GM19468 (cell line): ENCODE data around the gene TBPL2.
"Not testable (repeated sequence)": the region's sequence is repeated elsewhere in the genome, so short reads cannot be mapped to it uniquely, and the experiment has no call there.

Experiments used
- ATAC-seq: cut with Tn5 transposase; IDR thresholded peaks from one replicate; pipeline ENCODE4 v1.9.1; 2021; ENCODE audit warnings: mild to moderate bottlenecking, moderate library complexity, moderate number of reproducible peaks; ENCODE audit not compliant: unreplicated experiment; ENCODE audit errors: extremely low read depth

TBPL2 gene

DNA sequence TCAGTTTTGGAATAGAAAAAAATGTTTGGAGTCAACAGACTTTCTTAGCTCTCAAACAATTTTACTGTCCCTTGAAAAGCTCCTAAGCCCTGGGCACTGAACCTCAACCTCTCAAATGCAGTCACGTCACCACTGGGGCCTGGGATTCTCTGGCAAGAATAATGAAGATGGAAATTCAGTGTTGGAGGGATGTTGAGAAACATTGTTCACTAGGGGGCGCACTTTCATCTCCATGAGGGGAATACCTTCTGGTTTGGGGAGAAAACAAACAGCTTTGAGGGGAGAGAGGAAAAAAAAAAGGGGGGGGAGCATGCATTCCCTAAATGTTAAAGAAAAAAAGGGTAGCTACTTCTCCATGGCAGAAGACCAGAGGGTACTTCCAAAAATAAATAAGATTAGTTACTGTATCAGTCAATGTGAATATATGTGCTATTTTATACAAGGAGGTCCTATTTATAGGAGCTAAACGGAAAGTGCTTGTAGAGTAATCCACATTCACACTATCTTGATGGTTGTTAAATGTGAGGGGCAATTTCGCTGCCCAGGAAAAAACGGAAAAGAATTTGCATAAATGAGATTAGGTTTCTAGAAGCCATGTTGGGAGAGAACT, 5.8 kb upstream of the TBPL2 start:
- no peak for ATAC-seq

DNA sequence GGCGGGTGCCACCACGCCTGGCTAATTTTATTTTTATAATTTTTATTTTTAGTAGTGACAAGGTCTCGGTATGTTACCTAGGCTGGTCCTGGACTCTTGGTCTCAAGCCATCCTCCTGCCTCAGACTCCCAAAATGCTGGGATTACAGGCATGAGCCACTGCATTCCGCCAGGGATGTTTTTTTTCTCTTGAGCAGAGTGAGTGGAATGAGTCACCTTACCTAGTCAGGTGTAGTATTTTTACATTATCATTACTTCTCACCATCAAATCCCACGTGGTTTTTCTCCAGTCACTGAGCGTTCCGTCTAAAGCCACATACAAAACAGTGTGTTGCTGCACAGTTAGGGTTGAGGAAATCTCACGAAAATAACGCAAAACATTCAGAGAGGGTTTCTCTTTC, 870 bp upstream of the TBPL2 start:
- ATAC-seq: no peak

DNA sequence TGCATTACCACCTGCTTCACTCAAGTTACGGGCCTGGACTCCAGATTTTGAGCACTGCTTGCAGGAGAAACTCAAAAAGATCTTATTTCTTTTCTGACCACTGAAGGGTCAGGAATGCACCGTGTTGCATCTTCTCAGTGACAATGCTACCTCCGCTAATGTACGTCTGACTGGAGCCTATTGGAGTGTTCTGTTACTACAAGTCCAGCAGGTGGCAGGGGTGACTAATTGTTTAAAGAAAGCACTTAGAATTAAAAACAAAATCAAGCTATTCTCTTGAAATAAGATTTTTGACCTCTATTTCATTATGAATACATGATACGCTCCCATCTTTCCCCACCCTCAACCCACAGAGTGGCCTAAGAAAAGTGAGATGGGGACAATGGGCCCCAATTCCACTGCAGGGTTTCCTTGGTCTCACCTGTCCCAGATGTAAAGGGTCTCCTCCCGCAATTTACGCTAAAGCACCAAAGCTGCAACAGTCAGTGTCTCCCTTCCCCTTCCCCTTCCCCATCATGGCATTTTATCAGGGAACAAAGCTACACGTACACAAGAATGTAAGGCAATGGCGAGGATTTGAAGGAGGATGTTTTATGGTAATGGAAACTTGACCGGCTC, 2.2 kb downstream of the TBPL2 start:
- no peak for ATAC-seq

DNA sequence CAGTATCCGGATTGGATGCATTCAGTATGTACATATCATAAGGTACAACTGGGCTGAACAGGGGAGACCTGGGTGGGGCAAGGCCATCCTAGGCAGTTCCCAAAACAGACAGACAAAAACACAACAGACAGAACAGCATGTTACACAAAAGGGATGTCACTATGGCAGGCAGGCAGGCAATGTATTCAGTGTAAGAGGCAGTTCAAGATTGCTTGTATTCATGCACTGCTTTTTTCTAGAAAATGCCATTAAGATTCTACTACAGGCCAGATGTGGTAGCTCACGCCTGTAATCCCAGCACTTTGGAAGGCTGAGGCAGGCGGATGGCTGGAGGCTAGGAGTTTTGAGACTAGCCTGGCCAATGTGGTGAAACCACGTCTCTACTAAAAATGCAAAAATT, 3.5 kb downstream of the TBPL2 start:
- no peak for ATAC-seq

GRCh38 chr14:55436519-55436918, 3.9 kb downstream of the TBPL2 start:
- ATAC-seq: no peak

DNA sequence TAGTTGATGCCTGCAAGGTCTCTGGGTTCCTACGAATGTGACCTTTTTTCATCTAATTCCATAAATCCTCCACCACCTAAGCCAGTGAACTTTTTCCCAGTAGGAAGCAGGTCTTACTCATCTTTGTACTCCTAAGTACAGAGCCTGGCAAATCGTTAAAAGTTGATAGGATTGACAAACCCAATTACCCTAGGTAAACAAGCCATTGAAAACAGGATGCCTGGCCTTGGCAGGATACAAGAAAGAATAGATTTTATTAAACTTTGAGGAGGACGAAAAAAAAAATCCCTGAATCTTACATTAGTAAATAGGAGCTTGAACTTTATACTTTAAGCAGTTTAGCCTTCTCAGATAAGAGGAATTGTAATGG, 5.6 kb downstream of the TBPL2 start:
- no peak for ATAC-seq

DNA sequence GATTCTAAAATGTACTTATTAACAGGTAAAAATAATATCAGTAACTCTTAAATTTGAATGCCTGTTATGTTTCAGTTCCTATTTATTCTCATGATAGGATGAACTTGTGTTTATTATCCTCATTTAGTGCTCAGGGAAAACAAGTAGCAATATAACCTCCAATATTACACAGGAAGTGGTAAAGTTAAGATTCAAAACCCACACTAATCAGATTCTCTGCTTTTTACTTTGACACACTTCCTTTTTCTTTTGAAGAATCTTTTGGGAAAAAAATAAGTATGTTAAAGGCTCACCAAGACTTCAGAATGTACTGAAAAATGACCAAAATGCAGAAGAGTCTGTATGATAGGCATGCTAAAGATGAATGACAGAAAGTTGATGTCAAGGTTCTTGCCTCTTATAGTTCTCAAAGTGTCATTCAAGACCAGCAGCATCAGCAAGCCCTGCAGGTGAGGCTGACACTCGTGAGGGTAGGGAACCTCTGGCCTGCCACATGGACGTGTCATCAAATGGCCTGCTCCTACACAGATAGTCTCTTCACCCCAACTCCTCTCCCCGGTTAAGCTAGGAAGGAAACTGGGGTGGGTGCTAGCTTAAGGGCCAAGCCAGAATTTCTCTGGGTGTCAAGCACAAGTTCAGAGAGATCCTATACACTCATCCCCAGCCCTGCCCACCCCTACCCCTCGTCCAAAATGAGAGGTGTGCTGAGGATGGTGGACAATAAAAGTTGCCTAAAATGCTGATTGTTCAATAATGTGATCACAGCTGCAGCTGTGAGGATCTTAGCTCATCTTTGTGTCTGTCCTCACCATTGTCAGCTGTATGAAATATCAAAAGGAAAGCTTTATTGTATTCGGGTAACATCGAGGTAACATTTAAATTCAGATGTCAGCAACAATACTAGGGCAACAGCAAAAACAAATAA, 6.3 kb downstream of the TBPL2 start:
- no peak for ATAC-seq

GRCh38 chr14:55432628-55433027, 7.8 kb downstream of the TBPL2 start:
- ATAC-seq: no peak

- ATAC-seq: no peak
Observed at GRCh38 chr14:55430024-55430690, 10.3 kb downstream of the TBPL2 start.

DNA sequence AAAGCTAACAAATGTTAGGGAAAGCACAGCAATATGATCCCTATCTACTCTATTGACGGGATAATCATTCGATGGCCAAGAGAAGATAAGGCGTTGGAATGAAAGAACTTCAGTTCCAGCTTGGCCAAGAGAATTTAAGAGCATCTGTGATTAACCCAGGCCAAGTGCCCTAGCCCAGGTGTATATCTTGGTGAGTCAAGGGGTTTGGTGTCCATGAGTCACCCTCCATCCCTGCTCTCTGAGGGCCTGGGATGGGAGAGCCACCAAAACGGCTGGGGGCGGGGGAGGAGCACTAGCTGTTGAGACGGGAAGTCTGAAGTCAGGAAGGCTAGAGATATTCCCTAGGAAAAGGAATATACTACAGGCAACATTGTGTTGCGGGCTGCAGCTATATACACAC, 13.0 kb downstream of the TBPL2 start:
- ATAC-seq: no peak

GRCh38 chr14:55426891-55427290, 13.5 kb downstream of the TBPL2 start:
- no peak for ATAC-seq

DNA sequence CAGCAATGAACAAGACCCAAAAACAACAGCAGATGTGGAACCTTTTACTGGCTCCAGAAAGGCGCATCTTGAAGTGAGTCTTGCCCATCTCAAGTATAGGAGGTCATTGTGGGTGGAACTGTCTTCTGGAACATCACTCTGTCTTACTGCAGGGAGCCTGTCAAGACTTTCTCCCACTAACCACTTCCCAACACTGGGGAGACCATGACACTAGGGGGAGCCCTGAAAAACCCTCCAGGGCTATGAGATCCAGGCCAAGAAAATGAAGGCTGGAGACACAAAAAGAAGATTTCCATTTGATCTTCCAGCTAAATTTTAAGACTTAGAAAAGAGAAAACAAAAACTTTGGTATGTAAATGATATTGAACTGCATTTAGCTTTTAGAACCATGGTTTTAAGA, 15.3 kb downstream of the TBPL2 start:
- ATAC-seq: no peak

GRCh38 chr14:55423969-55424368, 16.4 kb downstream of the TBPL2 start:
- ATAC-seq: no peak

GRCh38 chr14:55422338-55422737, 18.1 kb downstream of the TBPL2 start:
- not testable (repeated sequence) for ATAC-seq

- no peak for ATAC-seq
Observed at GRCh38 chr14:55419663-55420062, 20.8 kb downstream of the TBPL2 start.

DNA sequence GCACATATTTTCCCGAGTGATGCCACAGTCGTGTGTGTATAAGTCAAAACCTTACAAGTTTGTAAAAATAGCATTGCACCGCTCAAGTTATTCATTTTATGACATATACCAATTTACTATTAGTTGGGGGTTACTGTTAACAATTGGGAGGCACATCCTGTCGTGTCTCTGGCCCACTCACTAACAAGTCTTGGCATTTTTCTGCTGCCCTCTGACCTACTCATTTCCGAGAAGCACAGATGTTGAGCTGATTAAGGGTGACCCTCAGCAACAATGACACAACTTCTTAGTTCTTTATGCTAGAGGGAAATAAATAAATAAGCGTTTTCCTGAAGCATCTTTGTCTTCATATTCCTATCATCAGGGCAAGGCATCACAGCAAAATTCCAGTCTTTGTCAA, 22.0 kb downstream of the TBPL2 start:
- ATAC-seq: no peak

- no peak for ATAC-seq
Observed at GRCh38 chr14:55417955-55418354, 22.5 kb downstream of the TBPL2 start.

DNA sequence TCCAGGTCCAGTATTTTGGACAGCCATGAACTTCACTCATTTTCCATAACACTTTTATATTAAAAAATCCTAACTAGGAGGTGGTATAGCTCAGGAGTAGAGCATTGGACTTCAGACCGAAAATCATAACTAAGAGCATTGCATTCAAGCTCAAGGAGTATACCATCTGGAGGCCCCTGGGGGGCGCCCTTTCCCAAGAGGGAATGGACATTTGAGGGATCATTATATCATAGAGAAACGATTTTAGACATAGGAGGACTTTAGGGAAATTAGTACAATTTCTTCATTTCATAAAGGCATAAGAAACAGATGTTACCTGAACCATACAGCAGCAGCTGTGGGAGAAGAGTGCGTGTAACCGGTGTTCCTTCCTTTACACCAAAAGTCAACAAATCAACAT, 23.6 kb downstream of the TBPL2 start:
- no peak for ATAC-seq

DNA sequence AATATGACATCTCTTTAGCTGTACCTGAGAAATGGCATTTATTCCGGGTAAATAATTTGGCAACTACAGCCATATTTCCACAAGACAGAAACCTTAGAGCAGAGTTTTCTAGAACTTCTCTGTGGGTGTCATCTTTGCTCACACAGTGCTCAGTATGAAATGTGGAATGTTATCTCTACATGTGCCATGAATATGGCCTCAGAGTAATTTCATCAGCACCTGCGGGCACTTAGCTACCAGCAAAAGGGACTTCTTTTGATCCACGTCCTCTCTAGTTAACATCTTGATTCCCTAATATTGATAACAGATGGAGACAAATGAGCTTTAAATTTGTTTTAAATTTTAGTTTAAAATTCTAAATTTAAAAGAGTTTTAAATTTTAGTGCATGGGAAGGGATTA, 25.9 kb downstream of the TBPL2 start:
- no peak for ATAC-seq

DNA sequence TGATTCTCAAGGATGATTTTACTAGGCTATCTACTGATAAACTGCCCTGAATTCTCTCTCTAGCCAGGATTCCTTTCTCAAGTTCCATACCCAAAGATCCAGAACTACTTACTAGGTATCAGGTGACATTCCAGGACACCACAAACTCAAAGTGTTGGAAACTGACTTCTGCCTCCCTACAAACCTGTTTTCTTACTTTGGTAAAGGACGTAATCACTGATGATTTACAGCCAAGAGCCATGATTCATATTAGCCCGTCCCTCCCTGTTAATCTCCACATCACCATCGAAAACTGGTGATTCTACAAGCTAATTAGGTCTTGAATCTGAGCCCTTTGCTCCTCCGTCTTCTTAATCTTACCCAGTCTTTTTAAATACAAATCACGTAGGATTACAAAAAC, 27.7 kb downstream of the TBPL2 start:
- ATAC-seq: no peak
